Suppressor macrophage (primary cell): Measurements from ENCODE around the gene KAT2A.
A peak's percentile ranks its signal among the peaks of the same experiment; 100 is the strongest.

Experiments used
- DNase-seq, 4 experiments: peaks; one replicate each; pipeline ENCODE4 v3.0.0-alpha.2; 2020 to 2022

Gene KAT2A

GRCh38 chr17:42135664-42136653 is 14.8 kb upstream of the KAT2A start:
- DNase-seq, result peak; percentile 83 to 93 (median 88)

GRCh38 chr17:42135151-42135550 is 14.0 kb upstream of the KAT2A start:
- no peak for DNase-seq

- DNase-seq, result no peak
Measured at GRCh38 chr17:42133461-42134041, 12.4 kb upstream of the KAT2A start.

- DNase-seq, result peak; percentile 74 to 87 (median 84)
Measured at GRCh38 chr17:42132941-42133340, 11.8 kb upstream of the KAT2A start.

- DNase-seq, result peak in 3 of 4 experiments; percentile 37 to 61 (median 50)
Measured at GRCh38 chr17:42131981-42132432, 10.8 kb upstream of the KAT2A start.

- no peak for DNase-seq
Measured at GRCh38 chr17:42131232-42131631, 10.1 kb upstream of the KAT2A start.

GRCh38 chr17:42130310-42130936 is 9.3 kb upstream of the KAT2A start:
- DNase-seq, result peak in 2 of 4 experiments; percentile 20 to 37

GRCh38 chr17:42129109-42129837 is 8.1 kb upstream of the KAT2A start:
- DNase-seq, result peak; percentile 86 to 94 (median 92)

- no peak for DNase-seq
Measured at GRCh38 chr17:42127414-42127813, 6.2 kb upstream of the KAT2A start.

- no peak for DNase-seq
Measured at GRCh38 chr17:42126836-42127235, 5.7 kb upstream of the KAT2A start.

GRCh38 chr17:42125565-42125964 is 4.4 kb upstream of the KAT2A start:
- no peak for DNase-seq

- no peak for DNase-seq
Measured at GRCh38 chr17:42124256-42124655, 3.1 kb upstream of the KAT2A start.

GRCh38 chr17:42122371-42123303 is 1.5 kb upstream of the KAT2A start, which contains the start of gene HSPB9:
Gene HSPB9 (plus strand): TSS chr17:42122804. CDS start chr17:42122851, 47 bp downstream.
- DNase-seq, result no peak

GRCh38 chr17:42120161-42120769 is 902 bp downstream of the KAT2A start:
- DNase-seq, result no peak

- DNase-seq, result no peak
Measured at GRCh38 chr17:42119301-42119700, 1.9 kb downstream of the KAT2A start.

- peak; percentile 18 to 58 (median 40) for DNase-seq
Measured at GRCh38 chr17:42118545-42118944, 2.6 kb downstream of the KAT2A start.

- no peak for DNase-seq
Measured at GRCh38 chr17:42118126-42118510, 3.0 kb downstream of the KAT2A start.

GRCh38 chr17:42117397-42118125 is 3.6 kb downstream of the KAT2A start:
- DNase-seq, result no peak

GRCh38 chr17:42116705-42117396 is 4.3 kb downstream of the KAT2A start:
- peak; percentile 85 to 90 (median 88) for DNase-seq
